LHCN-M2 (cell line): ENCODE results near the gene SH3RF3. TPM values are rescaled to one million over a fixed set of nuclear protein-coding genes. Genes with fewer than 3 reads are reported as not detected.

Experiments
- DNase-seq: peaks from one replicate; pipeline ENCODE4 v3.0.0-alpha.2; 2012; ENCODE audit warnings: low read depth
- total RNA-seq: library from RNA; depleted of rRNA; stranded (reverse); fragments of >200 nt; gene quantifications from 2 replicates; pipeline ENCODE4 v1.2.3, GENCODE V29; 2014

The SH3RF3 gene
- total RNA-seq, 1 experiment from 2014 or later = 6.6 TPM

DNA sequence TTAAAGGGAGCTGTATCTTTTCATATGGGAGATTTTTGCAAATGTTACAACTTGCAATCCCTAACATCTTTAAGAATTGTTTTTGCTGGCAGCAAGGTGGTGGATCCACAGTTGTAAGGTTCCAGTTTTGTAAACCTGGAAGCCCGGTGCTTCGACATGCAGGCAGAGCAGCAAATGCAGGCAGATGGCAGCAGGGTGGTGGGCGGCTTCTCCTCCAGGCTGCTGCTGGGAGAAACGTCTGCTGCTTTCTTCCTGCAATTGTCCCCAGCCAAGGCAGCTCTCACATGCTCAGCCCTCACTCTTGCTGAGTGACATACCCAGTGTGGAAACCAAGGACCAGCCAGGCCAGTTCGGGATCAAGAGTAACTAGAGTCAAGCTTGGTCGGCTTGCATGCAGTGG lies 318.8 kb downstream of the SH3RF3 start:
- DNase-seq = no peak

DNA sequence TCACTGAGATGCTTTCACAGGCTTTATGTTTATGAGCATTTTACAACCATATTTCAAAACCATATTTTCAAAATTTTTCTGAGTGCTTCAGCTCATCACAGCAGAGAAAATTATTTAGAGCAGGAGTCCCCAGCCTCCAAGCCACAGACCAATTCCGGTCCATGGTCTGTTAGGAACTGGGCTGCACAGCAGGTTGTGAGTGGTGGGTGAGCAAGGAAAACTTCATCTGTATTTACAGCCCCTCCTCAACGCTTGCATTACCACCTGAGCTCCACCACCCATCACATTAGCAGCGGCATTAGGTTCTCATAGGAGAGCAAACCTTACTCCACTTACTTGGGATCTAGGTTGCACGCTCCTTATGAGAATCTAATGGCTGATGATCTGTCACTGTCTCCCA lies 319.2 kb downstream of the SH3RF3 start:
- DNase-seq = no peak

DNA sequence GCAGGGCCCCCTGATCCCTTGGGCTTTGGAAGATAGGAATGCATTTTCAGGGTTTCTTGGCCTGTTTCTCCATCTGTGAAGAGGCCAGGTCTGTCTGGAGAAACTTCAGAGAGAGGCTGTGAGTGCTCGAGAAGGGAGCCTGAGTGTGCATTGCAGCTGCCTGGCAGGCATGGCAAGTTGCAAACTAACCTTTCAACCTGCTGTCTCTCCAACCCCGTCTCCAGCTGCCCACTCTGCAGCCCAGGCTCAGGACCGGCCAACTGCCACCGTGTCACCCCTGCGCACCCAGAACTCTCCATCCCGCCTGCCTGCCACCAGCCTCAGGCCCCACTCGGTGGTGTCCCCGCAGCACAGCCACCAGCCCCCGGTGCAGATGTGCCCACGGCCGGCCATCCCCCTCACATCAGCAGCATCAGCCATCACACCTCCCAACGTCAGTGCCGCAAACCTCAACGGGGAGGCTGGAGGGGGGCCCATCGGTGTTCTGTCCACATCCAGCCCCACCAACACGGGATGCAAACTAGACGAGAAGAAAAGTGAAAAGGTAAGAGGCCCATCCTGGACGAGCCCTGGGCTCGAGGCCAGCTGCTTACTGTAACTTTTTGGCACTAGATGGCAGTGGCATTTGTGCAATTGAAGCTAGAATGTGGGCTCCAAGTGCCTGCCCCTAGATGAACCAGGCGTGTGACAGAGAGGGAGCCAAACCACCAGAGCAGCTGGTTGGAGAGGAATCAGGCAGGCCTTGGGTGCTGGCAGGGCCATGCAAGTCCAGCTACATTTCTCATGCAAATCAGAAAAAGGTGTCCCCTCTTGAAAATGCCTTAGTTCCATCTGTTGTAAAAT lies 320.2 kb downstream of the SH3RF3 start:
- peak; percentile 84 for DNase-seq

DNA sequence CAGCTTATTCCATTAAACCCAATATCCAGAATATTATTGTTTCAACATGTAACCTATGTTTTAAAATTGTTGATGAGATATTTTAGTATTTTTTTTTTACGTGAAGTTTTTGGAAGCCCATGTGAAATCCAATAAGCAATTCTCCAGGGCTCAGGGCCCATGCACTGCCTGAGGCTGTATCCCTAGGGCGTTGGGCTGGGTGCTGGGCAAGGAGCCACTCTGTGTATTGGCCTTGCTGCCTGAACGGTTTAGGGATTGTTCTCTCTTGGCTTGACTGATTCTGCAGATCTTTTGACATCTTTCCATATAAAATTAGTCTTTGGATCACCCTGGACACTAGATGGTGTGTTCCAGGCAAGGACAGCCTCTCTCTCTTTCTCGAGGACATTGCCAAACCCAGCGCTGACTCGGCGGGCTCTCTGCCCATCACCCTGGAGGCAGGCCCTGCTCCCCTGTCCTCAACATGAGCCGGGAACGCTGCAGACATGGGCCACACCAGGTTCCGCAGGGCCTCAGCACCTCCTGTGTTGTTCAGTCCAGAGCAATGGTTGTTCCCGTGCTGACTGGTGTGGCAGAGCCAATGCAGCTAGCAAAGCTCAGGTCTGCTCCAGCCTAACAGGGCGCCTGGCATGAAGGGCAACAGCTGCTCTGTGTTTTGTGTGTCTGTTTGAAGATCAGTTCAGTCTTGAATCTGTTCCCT lies 321.7 kb downstream of the SH3RF3 start:
- DNase-seq = no peak

DNA sequence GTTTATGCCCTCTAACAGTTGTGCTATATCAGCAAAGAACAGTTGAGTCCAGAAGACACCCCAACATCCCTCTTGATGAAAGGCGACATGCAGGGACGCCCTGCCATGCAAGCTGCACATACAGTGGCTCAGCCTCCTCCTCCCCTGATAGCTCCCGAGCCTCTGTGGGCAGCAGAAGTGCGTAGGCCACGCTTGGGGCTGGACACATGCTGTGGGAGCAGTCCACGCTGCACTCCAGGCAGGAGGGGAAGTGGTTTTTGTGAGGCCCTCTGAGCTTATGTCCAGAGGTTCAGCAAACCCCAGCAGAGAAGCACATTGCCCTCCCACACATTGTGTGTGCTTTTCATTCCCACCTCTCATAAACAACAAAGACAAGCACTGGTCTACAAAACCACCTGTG lies 322.7 kb downstream of the SH3RF3 start:
- DNase-seq = no peak

DNA sequence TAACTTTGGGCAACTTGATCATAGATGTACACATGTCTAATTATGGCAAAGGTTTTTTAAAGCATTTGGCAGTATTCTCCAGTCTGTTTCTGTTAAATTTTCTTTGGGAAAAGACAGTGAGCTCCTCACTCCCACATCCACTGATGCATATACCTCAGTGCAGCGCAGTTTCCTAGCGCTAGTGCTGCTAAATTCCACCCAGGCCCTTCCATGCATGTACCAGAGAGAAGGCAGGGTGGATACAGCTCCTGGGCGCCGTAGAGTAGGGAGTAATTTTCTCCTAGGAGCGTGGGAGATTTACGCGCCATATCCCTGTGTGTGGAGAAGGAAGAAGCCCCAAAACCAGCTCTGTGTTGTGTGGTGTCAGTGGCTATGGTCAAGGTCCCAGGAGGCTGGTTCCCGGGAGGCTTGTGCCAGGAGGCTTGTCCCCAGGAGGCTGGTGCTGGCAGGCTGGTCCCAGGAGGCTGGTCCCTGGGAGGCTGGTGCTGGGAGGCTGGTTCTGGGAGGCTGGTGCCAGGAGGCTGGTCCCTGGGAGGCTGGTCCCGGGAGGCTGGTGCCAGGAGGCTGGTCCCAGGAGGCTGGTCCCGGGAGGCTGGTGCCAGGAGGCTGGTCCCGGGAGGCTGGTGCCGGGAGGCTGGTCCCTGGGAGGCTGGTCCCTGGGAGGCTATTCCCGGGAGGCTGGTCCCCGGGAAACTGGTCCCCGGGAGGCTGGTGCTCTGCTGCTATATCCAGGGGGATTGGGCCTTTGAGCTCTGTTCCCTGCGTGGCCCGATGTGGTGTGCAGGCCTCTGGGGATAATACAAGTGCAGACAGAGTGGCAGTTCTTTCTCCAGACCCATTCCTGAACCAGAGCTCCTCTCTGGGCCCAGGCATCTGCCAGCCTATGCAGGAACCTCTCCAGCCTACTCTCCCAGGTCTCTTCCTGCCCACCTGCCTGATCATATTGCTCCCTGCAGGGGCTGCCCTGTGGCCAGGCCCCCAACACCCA lies 323.6 kb downstream of the SH3RF3 start:
- no peak for DNase-seq

DNA sequence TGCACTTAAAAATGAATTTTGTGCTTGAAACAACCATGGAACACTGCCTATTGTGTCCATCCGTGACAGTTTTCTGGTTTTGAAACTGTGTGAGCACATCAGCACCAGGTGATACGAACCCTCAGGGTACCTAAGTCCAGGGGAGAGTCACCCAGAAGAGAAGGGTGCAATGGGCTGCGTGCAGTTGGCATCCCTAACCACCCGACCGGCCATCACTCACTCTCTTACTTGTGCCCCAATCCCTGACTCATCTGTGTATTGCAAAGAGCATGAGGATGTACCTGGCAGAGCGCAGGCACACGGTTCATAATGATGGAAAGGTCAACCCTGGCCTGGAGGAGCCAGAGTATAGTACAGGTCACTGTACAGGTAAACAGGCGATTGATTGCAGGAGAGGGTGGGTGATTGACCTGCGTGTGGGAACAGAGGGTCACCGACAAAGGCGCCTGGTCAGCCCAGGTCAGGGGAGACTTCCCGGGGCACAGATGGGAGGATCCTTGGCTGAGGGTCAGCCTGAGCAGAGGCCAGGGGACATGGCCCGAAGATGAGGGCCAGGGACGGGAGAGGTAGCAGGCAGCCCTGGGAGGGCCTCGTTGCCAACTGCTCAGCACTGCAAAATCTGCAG lies 324.5 kb downstream of the SH3RF3 start:
- no peak for DNase-seq

DNA sequence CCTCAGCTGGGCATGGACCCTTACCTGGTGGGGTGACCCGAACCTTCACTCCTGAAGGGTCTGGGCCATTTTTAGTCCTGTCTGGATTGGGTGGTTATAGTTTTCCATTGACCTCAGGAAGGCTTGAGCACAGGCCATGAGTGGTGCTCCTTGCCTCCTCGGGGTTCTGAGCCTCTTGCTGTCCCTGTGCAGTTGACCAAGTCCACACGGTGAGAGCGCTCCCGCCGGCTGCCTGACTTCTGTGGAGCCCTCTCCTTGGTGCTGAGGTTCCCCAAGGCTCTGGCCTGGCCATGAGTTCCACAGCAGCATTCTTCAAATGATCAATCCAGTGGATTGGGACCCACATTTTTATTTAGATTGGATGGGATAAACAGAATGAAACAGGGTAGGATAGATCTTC lies 325.3 kb downstream of the SH3RF3 start:
- no peak for DNase-seq

DNA sequence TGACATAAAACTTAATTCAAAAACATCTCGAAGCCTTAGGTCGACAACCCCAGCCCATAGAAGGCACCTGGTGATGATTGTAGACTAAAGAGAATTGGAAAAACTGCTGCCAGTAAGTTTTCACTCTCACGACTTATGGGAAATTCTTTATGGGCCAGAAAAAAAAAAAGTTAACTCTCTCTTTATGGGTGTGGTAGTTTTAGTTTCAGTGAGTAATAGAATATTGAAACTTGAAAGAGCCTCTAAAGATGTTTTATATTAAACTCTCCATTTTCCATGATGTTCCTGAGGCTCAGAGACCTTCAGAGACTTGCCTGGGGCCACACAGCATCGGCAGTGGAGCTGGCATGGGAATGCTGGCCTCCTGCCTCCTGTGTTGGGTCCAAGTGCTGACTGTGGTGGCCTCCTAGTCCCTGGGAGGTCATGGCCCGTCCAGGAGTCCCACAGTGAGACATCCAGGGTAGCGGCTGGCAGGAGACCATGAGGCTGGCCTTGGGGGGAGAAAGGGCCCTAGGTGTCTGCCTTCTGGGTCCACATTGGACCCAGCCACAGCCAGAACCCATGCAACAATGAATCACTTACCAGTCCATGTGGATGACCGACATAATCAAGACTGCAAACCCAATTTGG lies 325.9 kb downstream of the SH3RF3 start:
- no peak for DNase-seq

DNA sequence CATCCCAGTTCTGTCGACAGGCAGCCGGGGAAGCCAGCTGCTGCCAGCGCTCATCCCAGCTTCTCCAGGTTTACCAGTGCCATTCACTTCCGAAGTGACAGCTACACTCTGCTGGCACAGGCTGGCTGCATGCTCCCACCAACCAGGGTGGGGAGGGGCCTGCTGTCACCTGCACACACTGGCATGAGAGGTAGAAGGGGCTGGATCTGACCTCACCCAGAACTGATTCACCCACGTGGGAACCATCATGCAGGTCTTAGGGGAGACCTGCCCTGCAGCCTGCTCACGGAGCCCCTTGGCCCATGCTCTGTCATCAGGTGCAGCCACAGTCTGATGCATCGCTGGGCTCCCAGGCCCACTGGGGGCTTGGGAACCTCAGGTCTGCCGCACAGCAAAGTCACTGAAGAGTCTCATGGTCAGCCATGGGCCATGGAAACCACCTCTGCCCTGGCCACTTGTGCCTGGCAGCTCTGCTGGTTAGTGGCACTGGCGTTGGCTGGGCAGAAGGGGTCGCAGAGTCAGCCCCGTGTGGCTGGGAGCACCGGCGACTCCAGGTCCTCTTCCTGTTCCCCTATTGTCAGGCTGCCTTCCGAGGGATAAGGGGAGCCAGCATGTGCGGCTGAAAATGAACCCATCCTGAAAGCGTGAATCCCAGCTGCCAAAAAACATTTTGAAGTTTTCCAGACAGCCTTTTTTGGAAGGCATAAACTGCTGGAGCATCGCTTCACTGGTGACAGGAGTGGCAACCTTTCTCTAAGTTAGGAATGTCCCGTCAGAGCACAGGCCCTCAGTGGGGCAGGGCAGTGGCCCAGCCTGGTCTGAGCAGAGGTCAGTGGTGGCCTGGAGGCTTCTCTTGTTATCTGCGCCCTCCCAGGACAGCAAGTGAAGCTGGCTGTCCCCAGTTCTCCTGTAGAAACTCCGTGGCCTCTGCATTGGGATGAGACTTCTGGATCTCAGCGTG lies 327.0 kb downstream of the SH3RF3 start:
- no peak for DNase-seq

DNA sequence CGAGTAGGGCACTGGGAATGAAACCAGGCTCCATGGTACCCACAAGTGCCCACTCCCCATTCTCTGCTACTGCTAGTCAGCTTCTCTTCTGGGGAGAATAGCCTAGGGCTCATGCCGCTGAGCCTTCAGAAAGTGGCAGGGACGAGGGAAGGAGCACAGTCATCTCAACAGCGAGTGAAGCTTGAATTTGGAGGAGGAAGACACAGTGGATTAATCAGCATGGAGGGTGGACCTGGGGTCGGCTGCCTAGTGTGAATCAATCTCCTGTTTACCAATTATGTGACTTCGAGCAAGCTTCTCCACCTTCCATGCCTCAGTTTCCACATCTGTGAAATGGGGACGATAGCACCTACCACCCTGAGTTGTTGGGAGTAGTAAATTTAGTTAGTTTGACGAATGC lies 327.8 kb downstream of the SH3RF3 start:
- no peak for DNase-seq

DNA sequence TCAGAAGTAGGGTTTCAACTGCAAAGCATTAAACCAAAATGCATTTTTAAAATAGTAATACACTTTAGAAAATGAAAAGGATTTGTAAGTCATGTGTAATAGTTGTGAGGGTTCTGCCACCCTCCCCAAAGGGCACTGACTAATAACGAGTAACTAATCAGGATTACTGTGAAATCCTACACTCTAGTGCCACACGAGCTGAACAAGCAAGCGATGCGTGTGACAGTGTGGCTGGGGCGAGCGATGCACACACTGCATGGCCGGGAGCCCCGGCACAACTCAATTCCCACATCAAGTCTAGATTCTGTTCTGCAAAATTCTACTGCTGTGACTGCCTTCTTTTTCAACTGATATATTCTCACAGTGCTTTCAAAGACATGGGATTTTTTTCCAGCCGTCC lies 328.4 kb downstream of the SH3RF3 start:
- peak; percentile 67 for DNase-seq

DNA sequence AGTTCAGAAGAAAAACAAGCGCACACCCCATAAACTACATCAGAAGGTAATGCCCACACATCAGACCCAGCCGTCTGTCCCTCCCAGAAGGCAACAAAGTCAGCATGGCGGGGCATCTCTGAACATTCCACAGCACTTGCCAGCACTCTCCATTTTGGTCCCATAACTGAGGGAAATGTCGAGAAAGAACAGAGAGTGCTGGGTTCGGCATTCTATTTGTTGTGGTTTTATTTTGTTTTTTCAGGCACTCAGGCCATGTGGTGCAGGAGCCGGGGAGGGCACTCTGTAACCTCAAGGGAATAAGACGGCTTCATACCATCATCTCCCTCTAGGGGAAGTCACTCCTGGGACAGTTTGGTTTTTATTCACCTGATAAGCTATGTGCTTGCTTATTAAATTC lies 328.8 kb downstream of the SH3RF3 start:
- peak; percentile 94 for DNase-seq

DNA sequence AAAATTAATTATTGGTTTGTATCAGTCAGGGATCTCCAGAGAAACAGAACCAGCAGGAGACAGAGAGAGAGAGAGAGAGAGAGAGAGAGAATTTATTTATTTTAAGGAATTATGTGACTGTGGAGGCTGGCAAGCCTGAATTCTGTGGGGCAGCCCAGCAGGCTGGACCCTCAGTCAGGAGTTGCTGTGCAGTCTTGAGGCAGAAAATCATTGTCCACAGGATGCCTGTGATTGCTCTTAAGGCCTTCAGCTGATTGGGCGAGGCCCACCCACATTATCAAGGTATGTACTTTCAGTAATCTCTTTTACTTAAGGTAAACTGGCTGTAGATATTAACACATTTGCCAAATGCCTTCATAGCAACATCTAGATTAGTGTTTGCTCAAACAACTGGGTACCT lies 329.5 kb downstream of the SH3RF3 start:
- DNase-seq = no peak

DNA sequence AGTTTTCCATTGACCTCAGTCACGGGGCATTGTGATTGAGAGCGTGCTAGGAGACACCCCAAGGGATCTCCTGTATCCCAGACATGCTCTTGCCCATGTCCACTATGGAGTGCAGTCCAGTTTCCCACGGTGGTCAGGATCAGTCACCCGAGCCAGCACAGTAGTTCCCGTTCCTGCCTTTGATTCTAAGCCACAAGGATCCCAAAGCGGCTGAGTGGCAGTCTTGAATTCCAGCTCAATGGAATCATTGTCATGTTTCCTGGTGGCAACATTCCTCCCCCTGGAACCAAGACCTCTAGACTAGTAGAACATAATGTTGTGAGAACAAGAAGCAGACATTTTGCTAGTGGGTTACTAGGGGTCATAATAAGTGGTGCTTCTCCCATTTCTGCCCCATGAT lies 330.5 kb downstream of the SH3RF3 start:
- DNase-seq = peak; percentile 87

DNA sequence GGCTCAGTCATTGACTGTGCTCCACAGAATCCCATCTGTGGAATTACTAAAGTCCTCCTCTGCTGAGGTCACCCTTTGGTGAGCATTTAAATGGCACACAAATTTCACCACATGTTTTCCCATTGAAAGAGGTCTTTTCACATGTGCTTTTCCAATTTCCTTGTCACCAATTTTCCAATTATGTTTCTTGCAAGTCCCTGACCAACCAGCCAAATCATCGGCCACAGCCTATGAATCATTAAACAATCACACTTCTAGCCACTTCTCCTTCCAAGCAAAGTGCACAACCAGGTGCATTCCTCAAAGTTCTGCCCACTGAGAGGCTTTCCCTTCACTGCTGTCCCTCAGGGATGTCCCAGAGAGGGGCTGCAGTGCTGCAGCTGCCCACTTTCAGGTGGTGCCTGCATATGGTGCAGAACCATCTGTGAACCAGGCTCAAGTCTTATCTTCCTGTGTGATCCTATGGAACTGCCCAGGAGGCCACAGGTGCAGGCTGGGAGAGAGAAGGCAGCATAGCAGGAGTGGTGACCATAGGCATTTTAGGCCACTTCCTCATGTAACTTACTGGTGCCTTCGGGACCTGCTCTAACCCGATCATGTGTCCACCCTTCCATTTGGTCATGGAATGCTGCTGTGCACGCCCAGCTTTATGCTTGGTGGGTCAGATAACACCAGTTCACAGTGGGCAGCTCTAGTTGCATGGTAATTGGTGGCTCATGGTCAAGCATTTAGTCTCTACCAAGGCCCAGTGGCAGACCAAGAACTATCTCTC lies 331.7 kb downstream of the SH3RF3 start:
- no peak for DNase-seq

DNA sequence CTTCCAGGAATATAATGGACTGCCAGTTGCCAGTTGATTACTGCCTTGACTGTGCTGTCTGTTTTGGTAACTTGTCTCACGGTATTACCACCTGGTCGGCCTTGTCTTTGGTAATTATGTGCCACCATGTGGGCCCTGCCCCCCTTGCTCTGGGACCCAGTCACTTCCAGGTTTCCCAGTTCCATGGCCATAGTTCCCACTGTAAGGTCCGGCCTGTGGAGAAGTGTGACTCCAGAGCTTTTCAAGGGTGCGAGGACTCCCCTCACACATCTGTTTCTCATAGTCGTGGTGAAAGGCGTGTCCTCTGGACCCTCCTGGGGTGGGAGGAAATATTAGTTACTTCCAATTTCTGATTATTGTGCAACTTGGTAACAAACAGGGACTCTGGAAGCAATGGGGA lies 334.2 kb downstream of the SH3RF3 start:
- no peak for DNase-seq

DNA sequence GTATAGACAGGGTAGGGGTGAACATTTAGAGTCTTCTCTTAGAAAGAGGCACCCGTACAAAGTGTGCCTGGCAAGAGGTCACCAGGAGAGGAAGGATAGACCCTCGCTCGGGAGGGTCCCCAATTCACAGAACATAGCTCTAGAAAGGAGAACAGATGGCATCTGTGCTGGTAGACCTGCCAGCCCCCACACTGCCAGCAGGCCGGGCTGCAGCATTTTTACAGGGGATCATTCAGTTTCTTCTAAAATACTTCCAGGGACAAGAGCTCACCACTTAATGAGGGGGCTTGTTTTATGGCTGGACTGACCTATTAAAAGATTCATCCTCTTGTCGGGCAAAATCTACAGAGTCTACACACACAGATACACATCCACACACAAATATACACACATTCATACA lies 334.9 kb downstream of the SH3RF3 start:
- no peak for DNase-seq
